Loucy (cell line): ENCODE data around the gene SOBP.
A peak's percentile ranks its signal among the peaks of the same experiment; 100 is the strongest.

Experiments
- H2AFZ ChIP-seq: fragments of 200-600 bp; sonication (generic); 2 replicates; pipeline ENCODE4 v1.6.0; 2016; ENCODE audit warnings: antibody characterized with exemption, mild to moderate bottlenecking, low read length, moderate library complexity
- H3F3A ChIP-seq: fragments of 200-600 bp; 2 replicates; pipeline ENCODE4 v1.6.0; 2016; ENCODE audit warnings: antibody characterized with exemption, low read depth, mild to moderate bottlenecking
- H3K27me3 ChIP-seq: fragments of 200-600 bp; sonication (generic); 2 replicates; pipeline ENCODE4 v1.6.1; 2014; ENCODE audit warnings: low read length, mild to moderate bottlenecking; ENCODE audit not compliant: insufficient read depth, poor library complexity, severe bottlenecking
- H3K36me3 ChIP-seq: fragments of 200-600 bp; sonication (generic); 2 replicates; pipeline ENCODE4 v1.6.1; 2016; ENCODE audit warnings: low read length; ENCODE audit not compliant: insufficient read depth
- H3K4me1 ChIP-seq: fragments of 200-600 bp; sonication (generic); 2 replicates; pipeline ENCODE4 v1.5.1; 2014; ENCODE audit warnings: low read length, mild to moderate bottlenecking; ENCODE audit not compliant: insufficient read depth, poor library complexity, severe bottlenecking
- H3K4me2 ChIP-seq: fragments of 200-600 bp; sonication (generic); 2 replicates; pipeline ENCODE4 v1.6.0; 2014; ENCODE audit warnings: antibody characterized with exemption, low read length, low read depth, mild to moderate bottlenecking; ENCODE audit not compliant: poor library complexity, severe bottlenecking
- H3K4me3 ChIP-seq: fragments of 200-600 bp; sonication (generic); 2 replicates; pipeline ENCODE4 v1.5.1; 2014; ENCODE audit warnings: low read length, mild to moderate bottlenecking, mixed read lengths; ENCODE audit not compliant: poor library complexity, severe bottlenecking
- H3K79me2 ChIP-seq: fragments of 200-600 bp; sonication (generic); 2 replicates; pipeline ENCODE4 v1.6.1; 2014; ENCODE audit warnings: low read length; ENCODE audit not compliant: insufficient read depth
- H3K9ac ChIP-seq: fragments of 200-600 bp; sonication (generic); 2 replicates; pipeline ENCODE4 v1.6.0; 2014; ENCODE audit warnings: mild to moderate bottlenecking, low read depth, low read length, moderate library complexity; ENCODE audit not compliant: poor library complexity, severe bottlenecking
- H3K9me2 ChIP-seq: fragments of 200-600 bp; sonication (generic); replicated peaks from 2 replicates; pipeline ENCODE4 v1.6.1; 2016; ENCODE audit warnings: low read depth, low read length, mixed read lengths
- H3K9me3 ChIP-seq: fragments of 200-600 bp; sonication (generic); 2 replicates; pipeline ENCODE4 v1.6.1; 2014; ENCODE audit warnings: mild to moderate bottlenecking, antibody characterized with exemption, low read length, low read depth; ENCODE audit not compliant: insufficient read depth
- H4K20me1 ChIP-seq: fragments of 200-600 bp; sonication (generic); 2 replicates; pipeline ENCODE4 v1.6.0; 2014; ENCODE audit warnings: antibody characterized with exemption, low read length, mild to moderate bottlenecking; ENCODE audit not compliant: insufficient read depth, poor library complexity, severe bottlenecking
- CTCF ChIP-seq: fragments of 200-600 bp; sonication (generic); conservative IDR thresholded peaks from 2 replicates; pipeline ENCODE4 v1.5.1; 2014; ENCODE audit warnings: mild to moderate bottlenecking, antibody characterized with exemption, low read length
- EZH2phosphoT487 ChIP-seq: fragments of 200-600 bp; IDR thresholded peaks from 2 replicates; pipeline ENCODE4 v1.6.1; 2018; ENCODE audit warnings: antibody characterized with exemption, mild to moderate bottlenecking, moderate library complexity, borderline replicate concordance

The SOBP gene

GRCh38 chr6:107665382-107665781, 175.5 kb downstream of the SOBP start:
- H3K9me3 ChIP-seq = no peaks in the 10 kb centered on the region
- H3F3A ChIP-seq = no peaks in the 10 kb centered on the region
- TF ChIP-seq CTCF (no peak), EZH2phosphoT487 (no peak)
- no peak overlapping the region for H3K4me2 ChIP-seq
- H2AFZ ChIP-seq = no peak overlapping the region
- no peaks in the 10 kb centered on the region for H3K79me2 ChIP-seq
- H3K9me2 ChIP-seq = no peaks in the 10 kb centered on the region
- no peak overlapping the region for H3K4me3 ChIP-seq
- H3K27me3 ChIP-seq = no peaks in the 10 kb centered on the region
- peaks cover 34% of the 10 kb centered on the region for H3K4me1 ChIP-seq
- no peaks in the 10 kb centered on the region for H3K36me3 ChIP-seq
- no peak overlapping the region for H3K9ac ChIP-seq
- H4K20me1 ChIP-seq = no peaks in the 10 kb centered on the region

GRCh38 chr6:107666084-107666980, 176.4 kb downstream of the SOBP start:
- no peaks in the 10 kb centered on the region for H3K36me3 ChIP-seq
- no peaks in the 10 kb centered on the region for H3F3A ChIP-seq
- no peaks in the 10 kb centered on the region for H4K20me1 ChIP-seq
- TF ChIP-seq EZH2phosphoT487 (no peak), CTCF (no peak)
- peaks cover 43% of the 10 kb centered on the region for H3K4me1 ChIP-seq
- H3K9me2 ChIP-seq = no peaks in the 10 kb centered on the region
- H2AFZ ChIP-seq = peak overlapping the region; percentile 27
- no peaks in the 10 kb centered on the region for H3K9me3 ChIP-seq
- no peak overlapping the region for H3K9ac ChIP-seq
- H3K4me3 ChIP-seq = no peak overlapping the region
- H3K27me3 ChIP-seq = no peaks in the 10 kb centered on the region
- no peak overlapping the region for H3K4me2 ChIP-seq
- H3K79me2 ChIP-seq = no peaks in the 10 kb centered on the region

GRCh38 chr6:107666981-107667601, 177.2 kb downstream of the SOBP start:
- H3K79me2 ChIP-seq = no peaks in the 10 kb centered on the region
- peak overlapping the region; percentile 27; the same call in 1 of the 2 replicates for H2AFZ ChIP-seq
- no peaks in the 10 kb centered on the region for H3K9me2 ChIP-seq
- peaks cover 47% of the 10 kb centered on the region for H3K4me1 ChIP-seq
- no peak overlapping the region for H3K4me3 ChIP-seq
- no peaks in the 10 kb centered on the region for H3F3A ChIP-seq
- H3K4me2 ChIP-seq = no peak overlapping the region
- no peaks in the 10 kb centered on the region for H3K9me3 ChIP-seq
- no peaks in the 10 kb centered on the region for H4K20me1 ChIP-seq
- H3K27me3 ChIP-seq = no peaks in the 10 kb centered on the region
- H3K36me3 ChIP-seq = no peaks in the 10 kb centered on the region
- no peak overlapping the region for H3K9ac ChIP-seq
- TF ChIP-seq EZH2phosphoT487 = no peak
- no peak for TF ChIP-seq CTCF
